Measurements from ENCODE around the gene TNNI3K. TPM values are rescaled to one million over a fixed set of nuclear protein-coding genes. Genes with fewer than 3 reads are reported as not detected.

The TNNI3K gene
- polyA plus RNA-seq, 1 donor (not counting 4 experiments of a cell fraction or from before 2014, with no cell fraction given) = 0.41 TPM

- Histone ChIP-seq H3K9ac (ENCODE audit: control insufficient read depth, extremely low read depth, insufficient read depth, low read length) (no peak overlapping the region), H3K9me3 (ENCODE audit: control insufficient read depth, low read depth, low read length) (no peaks in the 10 kb centered on the region), H3K36me3 (ENCODE audit: control insufficient read depth in 2 of 2, extremely low read depth in 1 of 2, insufficient read depth in 2 of 2, low read length in 2 of 2) (no peaks in the 10 kb centered on the region), H3K27me3 (ENCODE audit: control insufficient read depth, extremely low read depth, insufficient read depth, low read length) (no peaks in the 10 kb centered on the region), H3K79me2 (ENCODE audit: control insufficient read depth, insufficient read depth, low read length) (no peaks in the 10 kb centered on the region), H4K20me1 (ENCODE audit: control insufficient read depth, extremely low read depth, insufficient read depth, low read length) (no peaks in the 10 kb centered on the region), H2AFZ (ENCODE audit: control insufficient read depth, low read length) (no peak overlapping the region), H3K27ac (ENCODE audit: control insufficient read depth, insufficient read depth, low read length) (no peak overlapping the region), H3K4me2 (ENCODE audit: control insufficient read depth, extremely low read depth, insufficient read depth, low read depth, low read length) (no peak overlapping the region), H3K4me1 (ENCODE audit: control insufficient read depth, extremely low read depth, insufficient read depth, low read length) (no peaks in the 10 kb centered on the region), H3K4me3 (ENCODE audit: control insufficient read depth in 2 of 3, extremely low read depth in 1 of 3, insufficient read depth in 2 of 3, low read depth in 1 of 3, low read length in 3 of 3) (no peak overlapping the region), H3K9me1 (ENCODE audit: control insufficient read depth, extremely low read depth, insufficient read depth, low read length) (no peaks in the 10 kb centered on the region)
- no peak for TF ChIP-seq EZH2 (IDR thresholded peaks at IDR 0.05; ENCODE audit: low read length)
- no peak for TF ChIP-seq CTCF (optimal IDR thresholded peaks at IDR 0.05 in 1 of 3, IDR thresholded peaks at IDR 0.05 in 1 of 3, conservative IDR thresholded peaks at IDR 0.05 in 1 of 3; ENCODE audit: extremely low read depth in 1 of 3, insufficient read depth in 2 of 3, low read length in 3 of 3)
- DNase-seq (ENCODE audit: low read depth, low spot score) (no peak), FAIRE-seq (no peak)
- dilution Hi-C loops (cut with MboI; ENCODE audit: extremely low pct_ligation_motif_present, low sequenced_read_pairs) = no loop called here
Measured at GRCh38 chr1:74406759-74407158, 171.6 kb downstream of the TNNI3K start.

GRCh38 chr1:74407902-74408301, 172.7 kb downstream of the TNNI3K start:
- no peaks in the 10 kb centered on the region for H3K27me3 ChIP-seq (ENCODE audit: control insufficient read depth, extremely low read depth, insufficient read depth, low read length)
- H3K4me3 ChIP-seq (ENCODE audit: control insufficient read depth in 2 of 3, extremely low read depth in 1 of 3, insufficient read depth in 2 of 3, low read depth in 1 of 3, low read length in 3 of 3) = no peak overlapping the region
- H3K27ac ChIP-seq (ENCODE audit: control insufficient read depth, insufficient read depth, low read length) = no peak overlapping the region
- H3K9ac ChIP-seq (ENCODE audit: control insufficient read depth, extremely low read depth, insufficient read depth, low read length) = no peak overlapping the region
- H2AFZ ChIP-seq (ENCODE audit: control insufficient read depth, low read length) = no peak overlapping the region
- no peak overlapping the region for H3K4me2 ChIP-seq (ENCODE audit: control insufficient read depth, extremely low read depth, insufficient read depth, low read depth, low read length)
- TF ChIP-seq CTCF (optimal IDR thresholded peaks at IDR 0.05 in 1 of 3, IDR thresholded peaks at IDR 0.05 in 1 of 3, conservative IDR thresholded peaks at IDR 0.05 in 1 of 3; ENCODE audit: extremely low read depth in 1 of 3, insufficient read depth in 2 of 3, low read length in 3 of 3) (no peak), EZH2 (IDR thresholded peaks at IDR 0.05; ENCODE audit: low read length) (no peak)
- DNase-seq (ENCODE audit: low read depth, low spot score) = no peak
- no peak for FAIRE-seq
- H4K20me1 ChIP-seq (ENCODE audit: control insufficient read depth, extremely low read depth, insufficient read depth, low read length) = no peaks in the 10 kb centered on the region
- no peaks in the 10 kb centered on the region for H3K9me1 ChIP-seq (ENCODE audit: control insufficient read depth, extremely low read depth, insufficient read depth, low read length)
- H3K4me1 ChIP-seq (ENCODE audit: control insufficient read depth, extremely low read depth, insufficient read depth, low read length) = no peaks in the 10 kb centered on the region
- H3K79me2 ChIP-seq (ENCODE audit: control insufficient read depth, insufficient read depth, low read length) = no peaks in the 10 kb centered on the region
- H3K36me3 ChIP-seq (ENCODE audit: control insufficient read depth in 2 of 2, extremely low read depth in 1 of 2, insufficient read depth in 2 of 2, low read length in 2 of 2) = no peaks in the 10 kb centered on the region
- dilution Hi-C loops (cut with MboI; ENCODE audit: extremely low pct_ligation_motif_present, low sequenced_read_pairs) = no loop called here
- H3K9me3 ChIP-seq (ENCODE audit: control insufficient read depth, low read depth, low read length) = no peaks in the 10 kb centered on the region
